ENCODE data around the gene PLA2G4B. TPM values are rescaled to one million over a fixed set of nuclear protein-coding genes. Genes with fewer than 3 reads are reported as not detected.

The PLA2G4B gene
- total and polyA plus RNA-seq, 2 experiments from 2014 or later, result 2.7 to 19.6 TPM

DNA sequence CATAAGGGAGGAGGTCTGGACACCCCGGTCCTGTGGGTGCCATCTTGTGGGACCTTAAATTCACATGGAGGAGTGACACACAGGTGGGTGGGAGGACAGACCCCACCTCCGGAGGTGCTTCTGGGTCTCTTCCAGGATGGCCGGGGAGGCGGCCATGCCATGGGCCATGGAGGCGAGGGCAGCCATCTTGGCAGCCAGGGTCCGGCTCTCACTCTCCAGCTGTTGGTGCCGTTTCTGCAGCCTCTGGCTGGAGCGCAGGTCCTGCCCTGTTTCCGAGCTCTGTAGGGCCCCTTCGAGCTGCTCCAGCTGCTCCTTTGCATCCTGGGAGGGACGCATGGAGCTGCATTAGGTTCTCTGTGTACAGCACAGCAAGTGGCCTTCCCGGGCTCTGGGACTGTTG lies 36.1 kb downstream of the PLA2G4B start:
- no peaks in the 10 kb centered on the region for H3K9me3 ChIP-seq (ENCODE audit: low read depth)
- no peaks in the 10 kb centered on the region for H4K20me1 ChIP-seq (ENCODE audit: insufficient read depth, poor library complexity, severe bottlenecking)
- no peaks in the 10 kb centered on the region for H3K9me2 ChIP-seq (replicated peaks; ENCODE audit: insufficient read depth)
- no peaks in the 10 kb centered on the region for H3K27me3 ChIP-seq
- no peaks in the 10 kb centered on the region for H3K36me3 ChIP-seq (replicated peaks; ENCODE audit: insufficient read depth, low read depth)
- 98% methylated on average over 12 of the region's 12 CpGs for WGBS (ENCODE audit: low lambda C conversion rate, missing lambda C conversion rate)
- no peaks in the 10 kb centered on the region for H3K4me1 ChIP-seq (ENCODE audit: insufficient read depth)
- no peak overlapping the region for H3K27ac ChIP-seq
- TF ChIP-seq EZH2 (IDR thresholded peaks at IDR 0.05; ENCODE audit: borderline replicate concordance) (no peak), EZH2phosphoT487 (IDR thresholded peaks at IDR 0.05; ENCODE audit: low read depth, severe bottlenecking, unreplicated experiment) (no peak)
- TF ChIP-seq, protein P1, sequence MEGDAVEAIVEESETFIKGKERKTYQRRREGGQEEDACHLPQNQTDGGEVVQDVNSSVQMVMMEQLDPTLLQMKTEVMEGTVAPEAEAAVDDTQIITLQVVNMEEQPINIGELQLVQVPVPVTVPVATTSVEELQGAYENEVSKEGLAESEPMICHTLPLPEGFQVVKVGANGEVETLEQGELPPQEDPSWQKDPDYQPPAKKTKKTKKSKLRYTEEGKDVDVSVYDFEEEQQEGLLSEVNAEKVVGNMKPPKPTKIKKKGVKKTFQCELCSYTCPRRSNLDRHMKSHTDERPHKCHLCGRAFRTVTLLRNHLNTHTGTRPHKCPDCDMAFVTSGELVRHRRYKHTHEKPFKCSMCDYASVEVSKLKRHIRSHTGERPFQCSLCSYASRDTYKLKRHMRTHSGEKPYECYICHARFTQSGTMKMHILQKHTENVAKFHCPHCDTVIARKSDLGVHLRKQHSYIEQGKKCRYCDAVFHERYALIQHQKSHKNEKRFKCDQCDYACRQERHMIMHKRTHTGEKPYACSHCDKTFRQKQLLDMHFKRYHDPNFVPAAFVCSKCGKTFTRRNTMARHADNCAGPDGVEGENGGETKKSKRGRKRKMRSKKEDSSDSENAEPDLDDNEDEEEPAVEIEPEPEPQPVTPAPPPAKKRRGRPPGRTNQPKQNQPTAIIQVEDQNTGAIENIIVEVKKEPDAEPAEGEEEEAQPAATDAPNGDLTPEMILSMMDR (IDR thresholded peaks at IDR 0.05; ENCODE audit: poor library complexity), result no peak
- H3K4me2 ChIP-seq, result no peak overlapping the region
- H3K79me2 ChIP-seq, result no peaks in the 10 kb centered on the region
- no peak for DNase-seq (ENCODE audit: low spot score)
- H2AFZ ChIP-seq, result no peak overlapping the region
- H3K4me3 ChIP-seq, result no peak overlapping the region

DNA sequence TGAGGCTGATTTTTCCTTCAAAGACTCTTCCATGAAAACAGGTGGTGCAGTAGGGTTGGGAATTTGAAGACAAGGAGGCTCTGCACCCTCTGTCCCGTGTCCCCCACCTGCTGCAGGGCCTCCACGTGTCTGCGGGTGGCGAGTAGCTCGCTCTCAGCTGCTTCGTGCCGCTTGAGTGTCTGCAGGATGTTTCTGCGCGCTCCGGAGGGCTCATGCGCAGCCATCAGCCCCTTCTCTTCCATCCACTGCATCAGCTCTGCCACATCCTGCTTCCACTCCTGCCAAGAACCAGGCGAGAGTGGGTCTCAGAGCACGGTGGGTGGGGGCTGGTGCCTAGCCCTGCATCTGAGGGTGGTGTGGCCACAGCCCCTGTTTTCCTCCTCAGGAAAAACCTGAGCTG lies 37.4 kb downstream of the PLA2G4B start:
- no peak overlapping the region for H3K4me3 ChIP-seq
- H3K79me2 ChIP-seq, result no peaks in the 10 kb centered on the region
- H4K20me1 ChIP-seq (ENCODE audit: insufficient read depth, poor library complexity, severe bottlenecking), result no peaks in the 10 kb centered on the region
- H3K9me3 ChIP-seq (ENCODE audit: low read depth), result no peaks in the 10 kb centered on the region
- no peak overlapping the region for H2AFZ ChIP-seq
- WGBS (ENCODE audit: low lambda C conversion rate, missing lambda C conversion rate), result 92% methylated on average over 12 of the region's 13 CpGs
- no peaks in the 10 kb centered on the region for H3K9me2 ChIP-seq (replicated peaks; ENCODE audit: insufficient read depth)
- H3K4me2 ChIP-seq, result no peak overlapping the region
- H3K36me3 ChIP-seq (replicated peaks; ENCODE audit: insufficient read depth, low read depth), result no peaks in the 10 kb centered on the region
- TF ChIP-seq, protein P1 (IDR thresholded peaks at IDR 0.05; ENCODE audit: poor library complexity), result no peak
- no peak for TF ChIP-seq EZH2 (IDR thresholded peaks at IDR 0.05; ENCODE audit: borderline replicate concordance)
- no peak for TF ChIP-seq EZH2phosphoT487 (IDR thresholded peaks at IDR 0.05; ENCODE audit: low read depth, severe bottlenecking, unreplicated experiment)
- DNase-seq (ENCODE audit: low spot score), result no peak
- no peak overlapping the region for H3K27ac ChIP-seq
- H3K27me3 ChIP-seq, result no peaks in the 10 kb centered on the region
- no peaks in the 10 kb centered on the region for H3K4me1 ChIP-seq (ENCODE audit: insufficient read depth)

DNA sequence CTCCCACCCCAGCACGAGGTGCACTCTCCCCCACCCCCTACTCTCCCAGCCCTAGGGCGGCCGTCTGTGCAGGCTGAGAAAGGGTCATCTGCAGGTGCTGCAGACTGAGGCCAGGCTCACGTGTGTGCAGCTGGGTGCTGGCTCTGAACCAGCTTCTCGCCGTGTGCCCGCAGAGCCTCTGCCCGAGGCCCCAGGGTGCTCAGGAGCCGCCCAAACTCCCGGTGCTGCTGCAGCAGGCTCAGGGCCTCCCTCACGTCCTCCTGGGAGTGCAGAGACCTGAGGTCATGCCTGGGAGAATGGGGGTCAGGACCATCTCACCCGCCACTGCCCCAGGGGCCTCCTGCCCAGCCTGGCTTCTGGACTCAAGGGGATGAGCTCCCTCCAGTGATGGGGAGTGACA lies 38.0 kb downstream of the PLA2G4B start:
- Histone ChIP-seq H4K20me1 (ENCODE audit: insufficient read depth, poor library complexity, severe bottlenecking) (no peaks in the 10 kb centered on the region), H3K4me2 (no peak overlapping the region), H2AFZ (no peak overlapping the region), H3K9me2 (replicated peaks; ENCODE audit: insufficient read depth) (no peaks in the 10 kb centered on the region), H3K79me2 (no peaks in the 10 kb centered on the region), H3K27ac (no peak overlapping the region), H3K27me3 (no peaks in the 10 kb centered on the region), H3K4me3 (no peak overlapping the region), H3K4me1 (ENCODE audit: insufficient read depth) (peaks cover 2% of the 10 kb centered on the region), H3K9me3 (ENCODE audit: low read depth) (no peaks in the 10 kb centered on the region), H3K36me3 (replicated peaks; ENCODE audit: insufficient read depth, low read depth) (no peaks in the 10 kb centered on the region)
- no peak for TF ChIP-seq EZH2 (IDR thresholded peaks at IDR 0.05; ENCODE audit: borderline replicate concordance)
- no peak for TF ChIP-seq EZH2phosphoT487 (IDR thresholded peaks at IDR 0.05; ENCODE audit: low read depth, severe bottlenecking, unreplicated experiment)
- TF ChIP-seq, protein P1 (IDR thresholded peaks at IDR 0.05; ENCODE audit: poor library complexity), result no peak
- no peak for DNase-seq (ENCODE audit: low spot score)
- 85% methylated on average over 9 of the region's 12 CpGs for WGBS (ENCODE audit: low lambda C conversion rate, missing lambda C conversion rate)
